ENCODE results near the gene SOX4.

The SOX4 gene

GRCh38 chr6:21604081-21604480, 10.5 kb downstream of the SOX4 start:
- DNase-seq (ENCODE audit: low read depth), result no peak
- TF ChIP-seq CTCF (IDR thresholded peaks at IDR 0.05; ENCODE audit: low read depth, low read length), result no peak
- no peak for TF ChIP-seq POLR2A (IDR thresholded peaks at IDR 0.05; ENCODE audit: extremely low read depth, insufficient read length)
- H3K4me3 ChIP-seq (ENCODE audit: low read depth, low read length), result no peak overlapping the region

GRCh38 chr6:21605166-21605565, 11.6 kb downstream of the SOX4 start:
- H3K4me3 ChIP-seq (ENCODE audit: low read depth, low read length), result no peak overlapping the region
- TF ChIP-seq CTCF (IDR thresholded peaks at IDR 0.05; ENCODE audit: low read depth, low read length) (no peak), MYC (IDR thresholded peaks at IDR 0.05; ENCODE audit: low read depth, low read length) (no peak), MAX (IDR thresholded peaks at IDR 0.05; ENCODE audit: low read depth, low read length) (no peak), POLR2A (IDR thresholded peaks at IDR 0.05; ENCODE audit: extremely low read depth, insufficient read length) (no peak)
- DNase-seq (ENCODE audit: low read depth), result no peak

- TF ChIP-seq POLR2A (IDR thresholded peaks at IDR 0.05; ENCODE audit: extremely low read depth, insufficient read length), result no peak
- no peak for TF ChIP-seq CTCF (IDR thresholded peaks at IDR 0.05; ENCODE audit: low read depth, low read length)
- H3K4me3 ChIP-seq (ENCODE audit: low read depth, low read length), result no peak overlapping the region
These were observed 15.1 kb downstream of the SOX4 start for GRCh38 chr6:21608601-21609000.

GRCh38 chr6:21609881-21610329, 16.4 kb downstream of the SOX4 start:
- no peak overlapping the region for H3K4me3 ChIP-seq (ENCODE audit: low read depth, low read length)
- TF ChIP-seq POLR2A (IDR thresholded peaks at IDR 0.05; ENCODE audit: extremely low read depth, insufficient read length), result no peak
- no peak for TF ChIP-seq CTCF (IDR thresholded peaks at IDR 0.05; ENCODE audit: low read depth, low read length)
- no peak for TF ChIP-seq MYC (IDR thresholded peaks at IDR 0.05; ENCODE audit: low read depth, low read length)
- TF ChIP-seq MAX (IDR thresholded peaks at IDR 0.05; ENCODE audit: low read depth, low read length), result no peak
- no peak for DNase-seq (ENCODE audit: low read depth)

More at GRCh38 chr6:21608601-21609000, 15.1 kb downstream of the SOX4 start:
- no peak for DNase-seq (ENCODE audit: low read depth)

- no peak overlapping the region for H3K4me3 ChIP-seq (ENCODE audit: low read depth, low read length)
- TF ChIP-seq MAX (IDR thresholded peaks at IDR 0.05; ENCODE audit: low read depth, low read length), result no peak
- TF ChIP-seq CTCF (IDR thresholded peaks at IDR 0.05; ENCODE audit: low read depth, low read length), result no peak
- no peak for TF ChIP-seq POLR2A (IDR thresholded peaks at IDR 0.05; ENCODE audit: extremely low read depth, insufficient read length)
- TF ChIP-seq MYC (IDR thresholded peaks at IDR 0.05; ENCODE audit: low read depth, low read length), result no peak
- no peak for DNase-seq (ENCODE audit: low read depth)
These were observed 16.8 kb downstream of the SOX4 start for GRCh38 chr6:21610341-21610740.

- no peak for DNase-seq (ENCODE audit: low read depth)
- H3K4me3 ChIP-seq (ENCODE audit: low read depth, low read length), result no peak overlapping the region
- TF ChIP-seq POLR2A (IDR thresholded peaks at IDR 0.05; ENCODE audit: extremely low read depth, insufficient read length) (no peak), MAX (IDR thresholded peaks at IDR 0.05; ENCODE audit: low read depth, low read length) (no peak), MYC (IDR thresholded peaks at IDR 0.05; ENCODE audit: low read depth, low read length) (no peak), CTCF (IDR thresholded peaks at IDR 0.05; ENCODE audit: low read depth, low read length) (no peak)
These were observed 17.9 kb downstream of the SOX4 start for GRCh38 chr6:21611485-21611884.

Measured in NB4 (cell line).